Measurements from ENCODE around the gene AKAP13. TPM values are rescaled to one million over a fixed set of nuclear protein-coding genes. Genes with fewer than 3 reads are reported as not detected.

The AKAP13 gene
- total and polyA plus RNA-seq, 2 of the 8 experiments (the other 6 are each of a cell fraction or from before 2014, with no cell fraction given): 14.0 to 46.2 TPM

- POLR2A ChIA-PET (ENCODE audit: partially characterized antibody): no interaction called here
- H2BK120ac ChIP-seq (replicated peaks; ENCODE audit: low read depth, low read length): no peak overlapping the region
- no peaks in the 10 kb centered on the region for H3K79me1 ChIP-seq (ENCODE audit: low read depth, low read length)
- WGBS, 2 experiments (ENCODE audit: extremely low coverage in 1 of 2, insufficient coverage in 1 of 2, insufficient read length in 1 of 2, insufficient replicate concordance in 2 of 2, low coverage in 1 of 2, low lambda C conversion rate in 2 of 2, missing lambda C conversion rate in 1 of 2): 77% methylated on average over 4 of the region's 4 CpGs; no CpG with 5 or more reads in 1 of the 2 experiments
- H3K4me2 ChIP-seq (ENCODE audit: insufficient read depth in 1 of 2, low read depth in 2 of 2, low read length in 2 of 2): no peak overlapping the region
- FAIRE-seq (no peak), DNase-seq (ENCODE audit: low read depth in 1 of 2, low spot score in 2 of 2) (no peak)
- TF ChIP-seq CHD1 (IDR thresholded peaks at IDR 0.05; ENCODE audit: low read depth, low read length) (no peak), TAF1 (IDR thresholded peaks at IDR 0.05; ENCODE audit: low read depth, low read length) (no peak), SUZ12 (IDR thresholded peaks at IDR 0.05; ENCODE audit: low read length) (no peak), SP1 (IDR thresholded peaks at IDR 0.05; ENCODE audit: low read depth, low read length) (no peak)
- H3K4me3 ChIP-seq (ENCODE audit: extremely low read depth in 1 of 4, insufficient read depth in 2 of 4, low read depth in 3 of 4, low read length in 4 of 4): no peak overlapping the region
- no peak overlapping the region for H3K18ac ChIP-seq (ENCODE audit: extremely low read depth, low read length)
- no peak overlapping the region for H3K56ac ChIP-seq (replicated peaks; ENCODE audit: insufficient read length, low read depth, low read length)
- no peaks in the 10 kb centered on the region for H4K20me1 ChIP-seq (replicated peaks in 1 of 2; ENCODE audit: control insufficient read depth in 1 of 2, insufficient read depth in 2 of 2, low read length in 2 of 2)
- H2BK5ac ChIP-seq (ENCODE audit: low read depth, low read length): no peak overlapping the region
- no peaks in the 10 kb centered on the region for H3K23me2 ChIP-seq (ENCODE audit: low read depth, low read length)
- H2BK12ac ChIP-seq (ENCODE audit: low read depth, low read length): no peak overlapping the region
- H3K9ac ChIP-seq (replicated peaks in 1 of 4; ENCODE audit: extremely low read depth in 1 of 4, low read depth in 3 of 4, low read length in 3 of 4): no peak overlapping the region
- no peak overlapping the region for H3K14ac ChIP-seq (ENCODE audit: insufficient read length)
- no peaks in the 10 kb centered on the region for H3K27me3 ChIP-seq (replicated peaks in 1 of 4; ENCODE audit: control insufficient read depth in 3 of 4, extremely low read depth in 1 of 4, insufficient read depth in 3 of 4, low read length in 3 of 4)
- no peak overlapping the region for H4K91ac ChIP-seq (replicated peaks; ENCODE audit: insufficient read length, low read length)
- H3K79me2 ChIP-seq (ENCODE audit: control insufficient read depth in 1 of 2, insufficient read depth in 2 of 2, low read length in 2 of 2): no peaks in the 10 kb centered on the region
- H4K8ac ChIP-seq (ENCODE audit: extremely low read depth, insufficient read depth, low read length): no peak overlapping the region
- H2AK5ac ChIP-seq (ENCODE audit: low read depth, low read length): no peak overlapping the region
- no peak overlapping the region for H2BK15ac ChIP-seq (ENCODE audit: low read length)
- CTCF ChIA-PET (ENCODE audit: partially characterized antibody): interaction anchor here (1.1 kb wide), 1 partner anchor 526 kb away, joined by 3 read pairs; no protein-coding TSS in a partner anchor
- H4K5ac ChIP-seq (ENCODE audit: insufficient read length, low read depth, low read length): no peak overlapping the region
- H3K27ac ChIP-seq (ENCODE audit: low read depth, low read length): no peak overlapping the region
- no peak overlapping the region for H2AFZ ChIP-seq (ENCODE audit: low read length)
- H3K23ac ChIP-seq (ENCODE audit: insufficient read length): no peak overlapping the region
- H3K9me3 ChIP-seq (ENCODE audit: insufficient read depth in 2 of 2, low read depth in 1 of 2, low read length in 1 of 2): no peaks in the 10 kb centered on the region
- peaks cover 0 to 6% (median 6%) of the 10 kb centered on the region in 4 experiments; a peak in 4 of 7 replicates for H3K4me1 ChIP-seq (replicated peaks in 1 of 4; ENCODE audit: control insufficient read depth in 3 of 4, insufficient read depth in 4 of 4, low read length in 3 of 4)
- H3K4ac ChIP-seq (replicated peaks; ENCODE audit: insufficient read length, low read depth, low read length): no peak overlapping the region
- no peak overlapping the region for H2BK20ac ChIP-seq (ENCODE audit: low read length)
- H3K36me3 ChIP-seq (ENCODE audit: control insufficient read depth in 2 of 4, insufficient read depth in 4 of 4, low read length in 3 of 4): peaks cover 0 to 15% (median 7%) of the 10 kb centered on the region in 4 experiments; a peak in 5 of 8 replicates
Measured at GRCh38 chr15:85694091-85694490, 313.7 kb downstream of the AKAP13 start.

Data from H1 (cell line).